ENCODE data around the gene CD300H.
A peak's percentile ranks its signal among the peaks of the same experiment; 100 is the strongest.
"Not testable (repeated sequence)": the region's sequence is repeated elsewhere in the genome, so short reads cannot be mapped to it uniquely, and the experiment has no call there.

CD300H gene

GRCh38 chr17:74584292-74585060 lies 17.2 kb upstream of the CD300H start:
- DNase-seq = no peak

GRCh38 chr17:74582633-74583032 lies 15.3 kb upstream of the CD300H start:
- no peak for DNase-seq

- peak; percentile 26 to 65 (median 54) for DNase-seq
Observed at GRCh38 chr17:74579900-74580299, 12.6 kb upstream of the CD300H start.

- peak in 2 of 4 experiments; percentile 30 to 40 for DNase-seq
Observed at GRCh38 chr17:74578979-74579378, 11.7 kb upstream of the CD300H start.

GRCh38 chr17:74574489-74575142 lies 7.3 kb upstream of the CD300H start:
- DNase-seq = no peak

- not testable (repeated sequence) for DNase-seq
Observed at GRCh38 chr17:74573635-74574034, 6.3 kb upstream of the CD300H start.

- DNase-seq = no peak
Observed at GRCh38 chr17:74573169-74573568, 5.9 kb upstream of the CD300H start.

GRCh38 chr17:74571621-74572270 lies 4.4 kb upstream of the CD300H start:
- peak in 1 of 4 experiments; percentile 47 for DNase-seq

- DNase-seq = peak; percentile 96 to 99 (median 96)
Observed at GRCh38 chr17:74569020-74570003, 2.0 kb upstream of the CD300H start.

GRCh38 chr17:74568106-74568873 lies 981 bp upstream of the CD300H start:
- DNase-seq = no peak

GRCh38 chr17:74566132-74566753 lies 1.1 kb downstream of the CD300H start:
- peak; percentile 55 to 79 (median 64) for DNase-seq

GRCh38 chr17:74565126-74565525 lies 2.2 kb downstream of the CD300H start:
- peak in 1 of 4 experiments; percentile 65 for DNase-seq

- no peak for DNase-seq
Observed at GRCh38 chr17:74563358-74563757, 4.0 kb downstream of the CD300H start.

- no peak for DNase-seq
Observed at GRCh38 chr17:74561586-74561985, 5.7 kb downstream of the CD300H start.

GRCh38 chr17:74558882-74559519 lies 8.3 kb downstream of the CD300H start:
- peak in 1 of 4 experiments; percentile 2 for DNase-seq

GRCh38 chr17:74558402-74558801 lies 8.9 kb downstream of the CD300H start:
- not testable (repeated sequence) for DNase-seq

GRCh38 chr17:74555427-74555940 lies 11.8 kb downstream of the CD300H start:
- DNase-seq = peak in 1 of 4 experiments; percentile 26

- DNase-seq = peak in 3 of 4 experiments; percentile 25 to 50 (median 44)
Observed at GRCh38 chr17:74554909-74555308, 12.4 kb downstream of the CD300H start.

- DNase-seq = no peak
Observed at GRCh38 chr17:74552037-74552436, 15.3 kb downstream of the CD300H start.

- DNase-seq = no peak
Observed at GRCh38 chr17:74550602-74551001, 16.7 kb downstream of the CD300H start.

All from suppressor macrophage (primary cell).